RWPE1 (cell line): ENCODE results near the gene ARHGEF4.

Source experiments
- CTCF ChIA-PET: fragments of 350-600 bp; sonication (Branson Sonifier 250); formaldehyde crosslinking; extraction: SDS; loops from one replicate; lab custom pipeline; 2021; lab: Yijun Ruan, JAX
- POLR2A ChIA-PET: fragments of 400-600 bp; formaldehyde crosslinking; extraction: SDS; loops from one replicate; lab custom pipeline; 2020; ENCODE audit warnings: antibody characterized with exemption; ENCODE audit not compliant: low non-redundant PET; lab: Yijun Ruan, JAX
- DNase-seq: peaks from one replicate; pipeline ENCODE4 v3.0.0; 2012; ENCODE audit warnings: low spot score
- H3K27ac ChIP-seq: fragments of 450-650 bp; 2 replicates; pipeline ENCODE4 v1.5.1; 2017
- TF ChIP-seq, protein P1 (sequence below): fragments of 450-650 bp; conservative IDR thresholded peaks from 2 replicates; pipeline ENCODE4 v1.5.1; 2017; ENCODE audit warnings: low read depth, mild to moderate bottlenecking

The ARHGEF4 gene

DNA sequence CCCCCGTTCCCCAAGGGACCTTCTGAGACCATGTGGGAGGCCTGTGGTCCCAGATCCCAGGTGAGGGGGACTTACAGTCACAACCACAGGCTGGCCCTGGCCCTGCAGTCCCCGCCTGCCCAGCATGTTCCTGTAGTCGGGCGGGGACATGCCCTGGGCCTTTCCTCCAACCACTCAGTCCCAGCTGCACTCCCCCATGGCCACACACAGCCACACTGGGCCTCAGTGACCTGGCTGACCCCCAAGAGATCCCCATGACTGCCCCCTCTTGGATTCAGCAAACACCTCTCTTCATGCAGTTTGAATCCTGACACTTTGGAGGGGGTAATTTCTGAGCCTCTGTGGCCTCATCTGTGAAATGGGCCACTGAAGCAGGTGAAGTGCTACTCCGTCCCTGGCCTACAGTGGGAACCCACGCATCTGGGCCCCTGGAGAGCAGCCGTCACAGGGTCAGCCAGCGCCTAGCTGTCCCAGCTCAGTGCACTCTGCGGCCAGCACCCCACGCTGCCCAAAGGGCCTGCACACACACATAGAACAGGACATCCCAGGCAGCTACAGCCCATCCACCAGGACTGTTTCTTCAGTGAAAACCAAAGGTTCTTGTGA lies 12.7 kb upstream of the ARHGEF4 start:
- TF ChIP-seq, protein P1, sequence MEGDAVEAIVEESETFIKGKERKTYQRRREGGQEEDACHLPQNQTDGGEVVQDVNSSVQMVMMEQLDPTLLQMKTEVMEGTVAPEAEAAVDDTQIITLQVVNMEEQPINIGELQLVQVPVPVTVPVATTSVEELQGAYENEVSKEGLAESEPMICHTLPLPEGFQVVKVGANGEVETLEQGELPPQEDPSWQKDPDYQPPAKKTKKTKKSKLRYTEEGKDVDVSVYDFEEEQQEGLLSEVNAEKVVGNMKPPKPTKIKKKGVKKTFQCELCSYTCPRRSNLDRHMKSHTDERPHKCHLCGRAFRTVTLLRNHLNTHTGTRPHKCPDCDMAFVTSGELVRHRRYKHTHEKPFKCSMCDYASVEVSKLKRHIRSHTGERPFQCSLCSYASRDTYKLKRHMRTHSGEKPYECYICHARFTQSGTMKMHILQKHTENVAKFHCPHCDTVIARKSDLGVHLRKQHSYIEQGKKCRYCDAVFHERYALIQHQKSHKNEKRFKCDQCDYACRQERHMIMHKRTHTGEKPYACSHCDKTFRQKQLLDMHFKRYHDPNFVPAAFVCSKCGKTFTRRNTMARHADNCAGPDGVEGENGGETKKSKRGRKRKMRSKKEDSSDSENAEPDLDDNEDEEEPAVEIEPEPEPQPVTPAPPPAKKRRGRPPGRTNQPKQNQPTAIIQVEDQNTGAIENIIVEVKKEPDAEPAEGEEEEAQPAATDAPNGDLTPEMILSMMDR: no peak
- CTCF ChIA-PET: interaction anchor here (0.7 kb wide), 1 partner anchor 235 kb away, joined by 3 read pairs; no protein-coding TSS in a partner anchor
- no peak for DNase-seq
- H3K27ac ChIP-seq: peak overlapping the region; percentile 90
- POLR2A ChIA-PET: no interaction called here

DNA sequence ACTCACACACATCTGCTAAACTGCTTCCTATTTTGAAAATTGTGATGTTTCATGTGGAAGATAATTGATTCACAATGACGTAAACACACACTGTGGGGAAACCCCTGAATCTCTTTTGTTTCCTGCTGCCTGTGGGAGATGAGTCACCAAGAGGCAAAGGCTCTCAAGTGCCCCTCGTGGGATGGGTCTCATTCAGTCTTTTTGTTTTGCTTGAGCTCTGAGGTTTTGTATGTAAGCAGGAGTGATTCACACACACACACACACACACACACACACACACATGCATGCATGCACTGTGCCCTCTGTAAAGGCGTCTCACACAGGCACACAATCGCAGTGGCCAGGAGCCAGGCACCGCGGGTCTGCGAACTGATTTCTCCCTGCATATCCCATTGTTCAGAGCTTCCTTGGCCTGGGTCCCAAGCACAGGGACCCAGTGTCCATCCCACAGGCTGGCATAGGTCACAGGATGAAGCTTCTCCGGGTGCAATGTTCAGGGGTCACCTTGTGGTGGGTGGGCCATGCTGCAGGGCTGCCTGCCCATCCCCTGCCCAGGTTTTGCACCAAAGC lies 12.1 kb upstream of the ARHGEF4 start:
- POLR2A ChIA-PET: no interaction called here
- peak; percentile 95 for DNase-seq
- TF ChIP-seq, protein P1: no peak
- peak overlapping the region; percentile 90 for H3K27ac ChIP-seq
- CTCF ChIA-PET: interaction anchor here (0.6 kb wide), 1 partner anchor 49 kb away, joined by 5 read pairs; no protein-coding TSS in a partner anchor

DNA sequence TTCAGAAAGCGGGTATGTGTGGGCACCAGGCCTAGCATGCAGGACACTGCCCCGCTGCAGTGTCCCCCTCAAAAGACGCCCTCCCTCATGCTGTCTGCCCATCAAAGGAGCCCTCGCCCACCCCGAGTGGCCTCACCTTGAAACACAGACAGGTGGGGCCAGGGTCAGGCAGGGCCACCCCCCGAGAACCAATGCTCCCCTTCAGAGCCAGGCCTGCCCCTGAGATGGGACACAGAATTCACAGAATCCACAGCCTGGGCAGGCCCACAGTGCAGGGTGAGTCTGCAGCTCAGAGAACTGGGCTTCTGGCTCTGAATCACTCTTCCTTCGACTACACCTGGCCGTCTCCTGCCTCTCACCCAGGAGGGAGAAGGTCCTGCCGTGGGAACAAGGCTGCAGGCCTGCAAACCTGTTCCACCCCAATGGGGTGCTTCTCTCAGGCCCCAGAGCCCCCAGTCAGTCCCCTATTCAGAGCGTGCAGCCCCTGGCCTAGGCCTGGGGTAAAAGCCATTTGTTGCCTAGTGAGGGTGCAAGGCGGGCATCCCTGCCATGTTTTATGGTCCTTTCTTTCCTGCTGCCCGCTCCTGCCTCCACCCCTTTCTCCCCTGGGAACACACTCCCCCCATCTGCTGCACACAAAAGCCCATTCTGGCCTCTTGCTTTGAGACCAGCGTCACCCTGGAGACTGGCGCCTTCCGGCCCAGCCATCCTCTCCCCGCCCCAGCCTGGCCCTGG lies 11.3 kb upstream of the ARHGEF4 start:
- ChIA-PET CTCF (interaction anchor here (0.6 kb wide), 1 partner anchor 48 kb away, joined by 5 read pairs; no protein-coding TSS in a partner anchor), POLR2A (no interaction called here)
- DNase-seq: no peak
- peak overlapping the region; percentile 90 for H3K27ac ChIP-seq
- TF ChIP-seq, protein P1: no peak

DNA sequence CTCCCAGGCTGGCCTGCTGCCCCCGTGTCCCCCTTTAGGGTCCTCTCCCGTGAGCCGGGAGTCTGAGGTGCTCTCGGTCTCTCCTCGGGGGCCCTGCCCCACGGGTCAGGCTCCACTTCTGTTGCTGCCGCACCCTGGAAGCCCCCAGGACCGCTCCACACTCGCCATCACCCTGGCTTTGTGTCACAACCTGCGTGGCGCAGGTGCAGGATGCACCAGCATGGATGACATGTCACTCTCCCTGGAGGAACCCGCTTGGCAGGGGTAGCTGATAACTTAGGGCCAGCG lies 10.8 kb upstream of the ARHGEF4 start:
- CTCF ChIA-PET: no interaction called here
- POLR2A ChIA-PET: no interaction called here
- H3K27ac ChIP-seq: peak overlapping the region; percentile 90
- TF ChIP-seq, protein P1: no peak
- DNase-seq: no peak

DNA sequence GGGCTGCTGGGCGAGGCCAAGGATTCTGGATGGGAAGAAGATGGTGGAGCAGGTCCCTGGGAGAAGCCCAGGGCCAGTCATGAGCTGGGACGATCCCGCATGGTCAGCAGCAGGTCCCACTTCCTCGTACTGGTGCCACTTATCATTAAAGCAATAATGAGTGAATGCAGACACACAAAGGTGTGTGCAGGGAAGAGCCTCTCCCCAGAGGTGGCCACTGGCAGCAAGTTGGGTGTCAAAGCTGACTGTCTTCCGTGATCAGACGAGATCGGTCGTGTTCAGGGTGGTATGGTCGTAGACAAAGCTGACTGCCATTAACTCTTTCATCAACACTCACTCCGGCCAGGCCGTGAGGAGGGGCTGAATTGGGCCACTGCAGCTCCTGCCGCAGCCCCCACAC lies 10.3 kb upstream of the ARHGEF4 start:
- TF ChIP-seq, protein P1: no peak
- POLR2A ChIA-PET: no interaction called here
- H3K27ac ChIP-seq: peak overlapping the region; percentile 90
- CTCF ChIA-PET: interaction anchor here (0.9 kb wide), 1 partner anchor 29 kb away, joined by 5 read pairs; no protein-coding TSS in a partner anchor
- no peak for DNase-seq

DNA sequence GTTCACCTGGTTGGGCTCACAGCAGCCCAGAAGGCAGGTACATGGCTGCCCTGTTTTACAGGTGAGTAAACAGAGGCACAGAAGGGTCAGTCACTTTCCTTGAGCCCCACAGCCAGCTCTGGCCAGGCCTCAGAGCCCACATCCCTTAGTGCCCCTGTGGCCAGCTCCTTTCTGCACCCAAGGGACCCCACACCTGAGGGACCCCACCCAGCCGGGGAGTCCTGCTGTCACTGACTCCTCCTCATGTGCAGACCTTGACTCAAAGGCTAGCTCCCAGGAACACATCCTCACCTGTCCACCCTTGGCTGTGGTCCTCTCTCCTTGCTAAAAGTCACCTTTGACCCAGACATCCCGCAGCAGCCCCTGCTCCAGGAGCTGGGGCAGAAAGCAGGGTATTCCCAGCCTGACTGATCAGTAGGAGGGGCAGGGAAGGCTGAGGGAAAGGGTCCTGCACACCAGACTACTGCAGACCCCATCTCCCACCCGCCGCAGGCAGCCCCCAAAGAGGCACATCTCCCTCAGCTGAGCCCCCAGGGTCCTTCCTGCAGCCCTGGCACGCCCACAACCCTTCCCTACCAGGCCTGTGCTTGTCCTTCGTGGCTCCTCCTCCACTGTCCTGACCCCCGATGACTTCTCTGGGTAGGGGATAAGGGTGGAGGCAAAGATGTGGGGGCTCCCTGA lies 9.8 kb upstream of the ARHGEF4 start:
- ChIA-PET CTCF (interaction anchor here (0.9 kb wide), 1 partner anchor 29 kb away, joined by 5 read pairs; no protein-coding TSS in a partner anchor), POLR2A (no interaction called here)
- H3K27ac ChIP-seq: peak overlapping the region; percentile 90
- no peak for DNase-seq
- TF ChIP-seq, protein P1: no peak
